WTC11 (cell line): Measurements from ENCODE around the gene HP1BP3.

ENCODE experiments used
- ETV6 ChIP-seq: sonication (generic); formaldehyde crosslinking; IDR thresholded peaks from 2 replicates; pipeline ENCODE4 v1.8.1; 2022; ENCODE audit warnings: mild to moderate bottlenecking, missing genetic modification reagents
- IRF2 ChIP-seq: sonication (generic); formaldehyde crosslinking; IDR thresholded peaks from 2 replicates; pipeline ENCODE4 v1.8.0; 2022; ENCODE audit warnings: low read depth, missing genetic modification reagents, borderline replicate concordance
- KAT7 ChIP-seq: sonication (generic); formaldehyde crosslinking; IDR thresholded peaks from 2 replicates; pipeline ENCODE4 v1.8.1; 2023; ENCODE audit warnings: missing genetic modification reagents, mild to moderate bottlenecking, borderline replicate concordance
- NFYB ChIP-seq: sonication (generic); formaldehyde crosslinking; conservative IDR thresholded peaks from 2 replicates; pipeline ENCODE4 v1.8.0; 2022; ENCODE audit warnings: low read depth, missing genetic modification reagents
- NR3C1 ChIP-seq: sonication (generic); formaldehyde crosslinking; conservative IDR thresholded peaks from 2 replicates; pipeline ENCODE4 v1.8.1; 2023; ENCODE audit warnings: low read depth, mild to moderate bottlenecking, missing genetic modification reagents
- SP1 ChIP-seq: sonication (generic); formaldehyde crosslinking; conservative IDR thresholded peaks from 2 replicates; pipeline ENCODE4 v1.8.1; 2022; ENCODE audit warnings: missing genetic modification reagents
- TF ChIP-seq, protein P1 (sequence below): sonication (generic); formaldehyde crosslinking; IDR thresholded peaks from 2 replicates; pipeline ENCODE4 v1.8.1; 2023; ENCODE audit warnings: mild to moderate bottlenecking, missing genetic modification reagents
- TF ChIP-seq, protein P2 (sequence below): fragments of 200-600 bp; IDR thresholded peaks from 2 replicates; pipeline ENCODE4 v1.8.0; 2022; ENCODE audit warnings: antibody characterized with exemption
- TF ChIP-seq, protein P3 (sequence below): sonication (generic); formaldehyde crosslinking; IDR thresholded peaks from 2 replicates; pipeline ENCODE4 v1.8.1; 2023; ENCODE audit warnings: mild to moderate bottlenecking, missing genetic modification reagents

DNA sequence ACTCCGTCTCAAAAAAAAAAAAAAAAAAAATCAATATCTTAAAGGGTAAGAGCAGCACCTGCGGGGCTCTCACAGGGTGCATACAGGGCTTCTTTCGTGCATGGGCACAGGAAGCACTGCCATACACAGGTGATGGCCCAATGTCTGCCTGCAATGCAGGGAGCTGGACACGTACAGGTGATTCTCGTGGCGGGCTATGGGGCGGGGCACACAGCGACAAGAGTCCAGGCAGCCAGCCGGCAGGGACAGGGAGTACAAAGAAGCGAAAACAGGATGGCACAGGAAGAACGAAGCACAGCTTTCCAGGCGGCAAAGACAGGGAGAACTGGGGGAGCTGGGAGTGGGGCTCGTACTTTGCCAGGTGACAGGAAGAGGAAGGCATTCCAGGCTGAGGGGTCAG is 70.9 kb downstream of the HP1BP3 start:
- no peak for TF ChIP-seq NFYB (CRISPR knock-in tag)
- no peak for TF ChIP-seq ETV6 (CRISPR knock-in tag)
- no peak for TF ChIP-seq SP1
- TF ChIP-seq, protein P1, sequence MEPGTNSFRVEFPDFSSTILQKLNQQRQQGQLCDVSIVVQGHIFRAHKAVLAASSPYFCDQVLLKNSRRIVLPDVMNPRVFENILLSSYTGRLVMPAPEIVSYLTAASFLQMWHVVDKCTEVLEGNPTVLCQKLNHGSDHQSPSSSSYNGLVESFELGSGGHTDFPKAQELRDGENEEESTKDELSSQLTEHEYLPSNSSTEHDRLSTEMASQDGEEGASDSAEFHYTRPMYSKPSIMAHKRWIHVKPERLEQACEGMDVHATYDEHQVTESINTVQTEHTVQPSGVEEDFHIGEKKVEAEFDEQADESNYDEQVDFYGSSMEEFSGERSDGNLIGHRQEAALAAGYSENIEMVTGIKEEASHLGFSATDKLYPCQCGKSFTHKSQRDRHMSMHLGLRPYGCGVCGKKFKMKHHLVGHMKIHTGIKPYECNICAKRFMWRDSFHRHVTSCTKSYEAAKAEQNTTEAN (CRISPR knock-in tag): no peak
- TF ChIP-seq, protein P2, sequence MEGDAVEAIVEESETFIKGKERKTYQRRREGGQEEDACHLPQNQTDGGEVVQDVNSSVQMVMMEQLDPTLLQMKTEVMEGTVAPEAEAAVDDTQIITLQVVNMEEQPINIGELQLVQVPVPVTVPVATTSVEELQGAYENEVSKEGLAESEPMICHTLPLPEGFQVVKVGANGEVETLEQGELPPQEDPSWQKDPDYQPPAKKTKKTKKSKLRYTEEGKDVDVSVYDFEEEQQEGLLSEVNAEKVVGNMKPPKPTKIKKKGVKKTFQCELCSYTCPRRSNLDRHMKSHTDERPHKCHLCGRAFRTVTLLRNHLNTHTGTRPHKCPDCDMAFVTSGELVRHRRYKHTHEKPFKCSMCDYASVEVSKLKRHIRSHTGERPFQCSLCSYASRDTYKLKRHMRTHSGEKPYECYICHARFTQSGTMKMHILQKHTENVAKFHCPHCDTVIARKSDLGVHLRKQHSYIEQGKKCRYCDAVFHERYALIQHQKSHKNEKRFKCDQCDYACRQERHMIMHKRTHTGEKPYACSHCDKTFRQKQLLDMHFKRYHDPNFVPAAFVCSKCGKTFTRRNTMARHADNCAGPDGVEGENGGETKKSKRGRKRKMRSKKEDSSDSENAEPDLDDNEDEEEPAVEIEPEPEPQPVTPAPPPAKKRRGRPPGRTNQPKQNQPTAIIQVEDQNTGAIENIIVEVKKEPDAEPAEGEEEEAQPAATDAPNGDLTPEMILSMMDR: no peak
- TF ChIP-seq IRF2: no peak
- TF ChIP-seq, protein P3, sequence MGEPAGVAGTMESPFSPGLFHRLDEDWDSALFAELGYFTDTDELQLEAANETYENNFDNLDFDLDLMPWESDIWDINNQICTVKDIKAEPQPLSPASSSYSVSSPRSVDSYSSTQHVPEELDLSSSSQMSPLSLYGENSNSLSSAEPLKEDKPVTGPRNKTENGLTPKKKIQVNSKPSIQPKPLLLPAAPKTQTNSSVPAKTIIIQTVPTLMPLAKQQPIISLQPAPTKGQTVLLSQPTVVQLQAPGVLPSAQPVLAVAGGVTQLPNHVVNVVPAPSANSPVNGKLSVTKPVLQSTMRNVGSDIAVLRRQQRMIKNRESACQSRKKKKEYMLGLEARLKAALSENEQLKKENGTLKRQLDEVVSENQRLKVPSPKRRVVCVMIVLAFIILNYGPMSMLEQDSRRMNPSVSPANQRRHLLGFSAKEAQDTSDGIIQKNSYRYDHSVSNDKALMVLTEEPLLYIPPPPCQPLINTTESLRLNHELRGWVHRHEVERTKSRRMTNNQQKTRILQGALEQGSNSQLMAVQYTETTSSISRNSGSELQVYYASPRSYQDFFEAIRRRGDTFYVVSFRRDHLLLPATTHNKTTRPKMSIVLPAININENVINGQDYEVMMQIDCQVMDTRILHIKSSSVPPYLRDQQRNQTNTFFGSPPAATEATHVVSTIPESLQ (CRISPR knock-in tag): no peak
- no peak for TF ChIP-seq KAT7 (CRISPR knock-in tag)
- TF ChIP-seq NR3C1 (CRISPR knock-in tag): no peak
